Heart right ventricle (tissue), 16 donors: ENCODE data around the gene GRM8. TPM values are rescaled to one million over a fixed set of nuclear protein-coding genes. Genes with fewer than 3 reads are reported as not detected.

Source experiments
- ATAC-seq, 8 donors: fragments of 200-7000 bp; cut with Tn5 transposase; one replicate each; pipeline ENCODE4 v1.9.1; 2020; ENCODE audit warnings: mild to moderate bottlenecking in 8 of 8, moderate library complexity in 8 of 8, moderate number of reproducible peaks in 1 of 8
- DNase-seq, 2 donors: peaks; one replicate each; pipeline ENCODE4 v3.0.0-alpha.2; 2020
- H3K27ac ChIP-seq, 10 donors: fragments of 200-600 bp; sonication (generic) in 2 of 10; one replicate each; pipeline versions ENCODE4 v1.5.0 to v1.8.0; 2020 to 2022; ENCODE audit warnings: mild to moderate bottlenecking in 3 of 10
- H3K27me3 ChIP-seq, 7 donors: fragments of 200-600 bp; one replicate each; pipeline ENCODE4 v1.8.0; 2021 to 2022; ENCODE audit warnings: mild to moderate bottlenecking in 2 of 7
- H3K36me3 ChIP-seq, 9 donors: fragments of 200-600 bp; sonication (generic) in 1 of 9; one replicate each; pipeline versions ENCODE4 v1.5.0 to v1.8.0; 2020 to 2022; ENCODE audit warnings: mild to moderate bottlenecking in 2 of 9
- H3K4me1 ChIP-seq, 9 donors: fragments of 200-600 bp; sonication (generic) in 1 of 9; one replicate each; pipeline versions ENCODE4 v1.5.0 to v1.8.0; 2020 to 2022; ENCODE audit warnings: mild to moderate bottlenecking in 4 of 9
- H3K4me3 ChIP-seq, 10 donors: fragments of 200-600 bp; sonication (generic) in 2 of 10; one replicate each; pipeline versions ENCODE4 v1.5.0 to v1.8.0; 2020 to 2022; ENCODE audit warnings: mild to moderate bottlenecking in 7 of 10, moderate library complexity in 2 of 10
- H3K9me3 ChIP-seq, 11 donors: fragments of 200-600 bp in 10 of 11; sonication (generic) in 2 of 11; one replicate each; pipeline versions ENCODE4 v1.5.0 to v1.8.0; 2013 to 2022; ENCODE audit warnings: mild to moderate bottlenecking in 2 of 11, control low read depth in 1 of 11, moderate library complexity in 1 of 11
- CTCF ChIP-seq, 9 donors: fragments of 200-600 bp; sonication (generic) in 2 of 9; IDR thresholded peaks; one replicate each; pipeline versions ENCODE4 v1.5.0 to v1.8.0; 2021 to 2022; ENCODE audit warnings: antibody characterized with exemption in 9 of 9, mild to moderate bottlenecking in 5 of 9, moderate library complexity in 1 of 9
- WGBS, 2 donors: extraction: QIAGEN DNeasy Blood & Tissue Kit; methylation state at CpG; one replicate each; pipeline ENCODE4 v1.1.7; 2013; ENCODE audit warnings: inconsistent platforms in 1 of 2; 5-methylcytosine and 5-hydroxymethylcytosine counted together
- intact Hi-C, 10 donors: fragments of 100-400 bp; cut with DNase I; formaldehyde crosslinking; loops; one replicate each; pipeline versions ENCODE4 v1.11.1 to v1.14.2; 2022
- polyA plus RNA-seq, 2 donors: library from polyadenylated mRNA; stranded (reverse); fragments of 200-250 nt; gene quantifications; one replicate each; pipeline ENCODE4 v1.2.3, GENCODE V29; 2013
- total RNA-seq, 10 donors: library from RNA; stranded (reverse); fragmentation: NEBNext Ultra II Directional in 3 of 10; extraction: Animal tissue kit (Norgen Biotek cat#: 25700) in 3 of 10; gene quantifications; one replicate each; pipeline versions ENCODE4 v1.2.1 to v1.2.4, GENCODE V29; 2021 to 2023
- donor health status: Arrhythmogenic right ventricular cardiomyopathy.
- donor health status: ischemic (EF 13 %, LVEDD 7.1; RV severe dilation, severe dysfunction).
- donor health status: healthy with polysubstance abuse.
- donor health status: DM: no; HTN: yes; CAD: no.
- donor health status: DM: no; HTN: no; CAD: no.
- donor health status: ischemic (EF 25% LVEDD 6.9; RV normal size, moderate dysfunction).
- donor health status: ischemic (EF 25% LVEDD 5.7; RV mildly dilated, moderate dysfunction).
- donor health status: healthy.
- donor health status: DM: yes; HTN: yes; CAD: no.
- donor health status: Ischemic cardiomyopathy.
- donor health status: ischemic (EF 35%, LVEDD 5.7; RV mildly dilated, moderate dysfunction).
- donor health status: nonischemic (EF 11% LVEDD 7.7; RV severe dilation, severe dysfunction).
- donor health status: DM: yes; HTN: yes; CAD: no.
- donor health status: PGD.
- donor health status: ischemic (EF 29% LVEDD 5.4; RV normal size, mild dysfunction).
- donor health status: nonischemic (EF 23%, LVEDD 6.1; RV moderate dilation, normal function).

The GRM8 gene
- total and polyA plus RNA-seq, 12 donors = 0.13 to 0.68 (median 0.34) TPM; not detected in 5

- ATAC-seq = no peak
- Histone ChIP-seq H3K4me1 (no peaks in the 10 kb centered on the region), H3K36me3 (no peaks in the 10 kb centered on the region), H3K27ac (no peak overlapping the region), H3K27me3 (no peaks in the 10 kb centered on the region), H3K4me3 (no peak overlapping the region), H3K9me3 (no peaks in the 10 kb centered on the region)
- no peak for TF ChIP-seq CTCF (IDR thresholded peaks at IDR 0.05)
- intact Hi-C loops = no loop called here
- no peak for DNase-seq
- 63 to 68% methylated on average over 3 of the region's 3 CpGs for WGBS, 2 donors
Measured at GRCh38 chr7:126978865-126979264, 273.9 kb downstream of the GRM8 start.

- H3K4me3 ChIP-seq = no peak overlapping the region
- no peak overlapping the region for H3K27ac ChIP-seq
- TF ChIP-seq CTCF (IDR thresholded peaks at IDR 0.05) = no peak
- no peaks in the 10 kb centered on the region for H3K36me3 ChIP-seq
- no peak for ATAC-seq
- H3K4me1 ChIP-seq = no peaks in the 10 kb centered on the region
- intact Hi-C loops = no loop called here
- no peaks in the 10 kb centered on the region for H3K9me3 ChIP-seq
- no peak for DNase-seq
- no peaks in the 10 kb centered on the region for H3K27me3 ChIP-seq
Measured at GRCh38 chr7:126973066-126973465, 279.7 kb downstream of the GRM8 start.

- DNase-seq (no peak), ATAC-seq (no peak)
- H3K9me3 ChIP-seq = no peaks in the 10 kb centered on the region
- TF ChIP-seq CTCF (IDR thresholded peaks at IDR 0.05) = no peak
- H3K4me1 ChIP-seq = no peaks in the 10 kb centered on the region
- H3K36me3 ChIP-seq = no peaks in the 10 kb centered on the region
- intact Hi-C loops = no loop called here
- WGBS, 2 donors = 66 to 73% methylated on average over 1 of the region's 1 CpG
- H3K27ac ChIP-seq = no peak overlapping the region
- no peaks in the 10 kb centered on the region for H3K27me3 ChIP-seq
- no peak overlapping the region for H3K4me3 ChIP-seq
Measured at GRCh38 chr7:126972571-126972970, 280.2 kb downstream of the GRM8 start.

- no peak for ATAC-seq
- no peak for DNase-seq
- no peaks in the 10 kb centered on the region for H3K27me3 ChIP-seq
- TF ChIP-seq CTCF (IDR thresholded peaks at IDR 0.05) = no peak
- no peaks in the 10 kb centered on the region for H3K36me3 ChIP-seq
- no peak overlapping the region for H3K27ac ChIP-seq
- H3K4me1 ChIP-seq = no peaks in the 10 kb centered on the region
- peaks cover 0 to 9% (median 0%) of the 10 kb centered on the region in 11 donors for H3K9me3 ChIP-seq
- H3K4me3 ChIP-seq = no peak overlapping the region
- intact Hi-C loops = no loop called here
Measured at GRCh38 chr7:126959649-126960048, 293.1 kb downstream of the GRM8 start.

- no peaks in the 10 kb centered on the region for H3K36me3 ChIP-seq
- 92 to 97% methylated on average over 17 of the region's 17 CpGs for WGBS, 2 donors
- H3K4me3 ChIP-seq = no peak overlapping the region
- H3K27me3 ChIP-seq = no peaks in the 10 kb centered on the region
- no peak for TF ChIP-seq CTCF (IDR thresholded peaks at IDR 0.05)
- ATAC-seq = no peak
- H3K27ac ChIP-seq = no peak overlapping the region
- peaks cover 0 to 9% (median 0%) of the 10 kb centered on the region in 11 donors for H3K9me3 ChIP-seq
- intact Hi-C loops = no loop called here
- no peaks in the 10 kb centered on the region for H3K4me1 ChIP-seq
- no peak for DNase-seq
Measured at GRCh38 chr7:126958367-126958766, 294.4 kb downstream of the GRM8 start.
